GM18499 (cell line): Measurements from ENCODE around the gene FOXD1.
"Not testable (repeated sequence)": the region's sequence is repeated elsewhere in the genome, so short reads cannot be mapped to it uniquely, and the experiment has no call there.

Experiments used
- ATAC-seq: cut with Tn5 transposase; IDR thresholded peaks from one replicate; pipeline ENCODE4 v1.9.1; 2021; ENCODE audit warnings: moderate number of reproducible peaks; ENCODE audit not compliant: insufficient read depth, unreplicated experiment

FOXD1 gene

GRCh38 chr5:73448463-73449136 is at the start of gene FOXD1:
Gene FOXD1, minus strand, starts transcription at chr5:73448777. Its CDS starts 415 bp downstream, at chr5:73448362.
- no peak for ATAC-seq

- ATAC-seq, result no peak
Measured at GRCh38 chr5:73497497-73498056, 49.0 kb upstream of the FOXD1 start.

GRCh38 chr5:73496984-73497457 is 48.4 kb upstream of the FOXD1 start:
- ATAC-seq, result no peak

GRCh38 chr5:73495772-73496335 is 47.3 kb upstream of the FOXD1 start:
- no peak for ATAC-seq

- ATAC-seq, result no peak
Measured at GRCh38 chr5:73494721-73495120, 46.1 kb upstream of the FOXD1 start.

GRCh38 chr5:73493421-73493820 is 44.8 kb upstream of the FOXD1 start:
- ATAC-seq, result no peak

GRCh38 chr5:73491155-73491554 is 42.6 kb upstream of the FOXD1 start:
- no peak for ATAC-seq

GRCh38 chr5:73490088-73490487 is 41.5 kb upstream of the FOXD1 start:
- no peak for ATAC-seq

- no peak for ATAC-seq
Measured at GRCh38 chr5:73488806-73489205, 40.2 kb upstream of the FOXD1 start.

- no peak for ATAC-seq
Measured at GRCh38 chr5:73487815-73488214, 39.2 kb upstream of the FOXD1 start.

GRCh38 chr5:73487257-73487656 is 38.7 kb upstream of the FOXD1 start:
- ATAC-seq, result not testable (repeated sequence)

- no peak for ATAC-seq
Measured at GRCh38 chr5:73486119-73486899, 37.7 kb upstream of the FOXD1 start.

- no peak for ATAC-seq
Measured at GRCh38 chr5:73485715-73486114, 37.1 kb upstream of the FOXD1 start.

- no peak for ATAC-seq
Measured at GRCh38 chr5:73484511-73484910, 35.9 kb upstream of the FOXD1 start.

GRCh38 chr5:73483676-73484075 is 35.1 kb upstream of the FOXD1 start:
- no peak for ATAC-seq

- ATAC-seq, result no peak
Measured at GRCh38 chr5:73482383-73483136, 34.0 kb upstream of the FOXD1 start.

GRCh38 chr5:73480500-73480899 is 31.9 kb upstream of the FOXD1 start:
- ATAC-seq, result no peak

GRCh38 chr5:73472116-73472515 is 23.5 kb upstream of the FOXD1 start:
- ATAC-seq, result no peak

- no peak for ATAC-seq
Measured at GRCh38 chr5:73471654-73472053, 23.1 kb upstream of the FOXD1 start.

- ATAC-seq, result no peak
Measured at GRCh38 chr5:73469878-73470277, 21.3 kb upstream of the FOXD1 start.
